Left renal cortex interstitium (tissue), 4 donors: ENCODE data around the gene SF3A2. TPM values are rescaled to one million over a fixed set of nuclear protein-coding genes. Genes with fewer than 3 reads are reported as not detected.

ENCODE experiments used
- DNase-seq, 4 donors: peaks; one replicate each; pipeline ENCODE4 v3.0.0-alpha.2; 2013; ENCODE audit warnings: low read depth in 4 of 4, low spot score in 2 of 4, missing footprints in 1 of 4
- polyA plus RNA-seq, 4 donors: library from polyadenylated mRNA; unstranded; fragments of 120-200 nt; gene quantifications; one replicate each; pipeline ENCODE4 v1.2.1, GENCODE V29; 2013; ENCODE audit not compliant: insufficient read length in 4 of 4

The SF3A2 gene
- polyA plus RNA-seq, 4 donors = 55.3 to 92.4 (median 84.6) TPM

DNA sequence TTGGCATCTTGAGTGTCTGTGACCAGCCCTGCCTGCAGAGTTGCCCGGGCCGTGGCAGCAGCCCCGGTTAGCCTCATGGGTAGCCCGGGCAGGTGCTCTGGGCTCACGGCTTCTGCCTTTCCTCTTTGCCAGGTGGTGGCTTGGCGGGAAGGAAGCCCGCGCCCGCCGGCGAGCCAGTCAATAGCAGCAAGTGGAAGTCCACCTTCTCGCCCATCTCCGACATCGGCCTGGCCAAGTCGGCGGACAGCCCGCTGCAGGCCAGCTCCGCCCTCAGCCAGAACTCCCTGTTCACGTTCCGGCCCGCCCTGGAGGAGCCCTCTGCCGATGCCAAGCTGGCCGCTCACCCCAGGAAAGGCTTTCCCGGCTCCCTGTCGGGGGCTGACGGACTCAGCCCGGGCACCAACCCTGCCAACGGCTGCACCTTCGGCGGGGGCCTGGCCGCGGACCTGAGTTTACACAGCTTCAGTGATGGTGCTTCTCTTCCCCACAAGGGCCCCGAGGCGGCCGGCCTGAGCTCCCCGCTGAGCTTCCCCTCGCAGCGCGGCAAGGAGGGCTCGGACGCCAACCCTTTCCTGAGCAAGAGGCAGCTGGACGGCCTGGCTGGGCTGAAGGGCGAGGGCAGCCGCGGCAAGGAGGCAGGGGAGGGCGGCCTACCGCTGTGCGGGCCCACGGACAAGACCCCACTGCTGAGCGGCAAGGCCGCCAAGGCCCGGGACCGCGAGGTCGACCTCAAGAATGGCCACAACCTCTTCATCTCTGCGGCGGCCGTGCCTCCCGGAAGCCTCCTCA is 10.4 kb upstream of the SF3A2 start:
- no peak for DNase-seq

DNA sequence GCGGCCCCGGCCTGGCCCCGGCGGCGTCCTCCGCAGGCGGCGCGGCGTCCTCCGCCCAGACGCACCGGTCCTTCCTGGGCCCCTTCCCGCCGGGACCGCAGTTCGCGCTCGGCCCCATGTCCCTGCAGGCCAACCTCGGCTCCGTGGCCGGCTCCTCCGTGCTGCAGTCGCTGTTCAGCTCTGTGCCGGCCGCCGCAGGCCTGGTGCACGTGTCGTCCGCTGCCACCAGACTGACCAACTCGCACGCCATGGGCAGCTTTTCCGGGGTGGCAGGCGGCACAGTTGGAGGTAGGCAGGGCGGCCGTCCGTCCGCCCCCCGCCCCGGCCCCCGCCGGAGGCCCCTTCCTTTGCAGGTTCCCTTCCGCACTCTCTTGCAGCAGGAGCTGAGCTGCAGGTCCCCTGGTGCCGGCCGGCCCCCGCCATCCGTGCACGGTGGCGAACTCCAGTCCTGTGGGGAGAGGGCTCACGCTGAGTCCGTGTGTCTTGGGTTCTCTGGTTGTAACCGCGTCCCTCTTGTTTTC is 9.7 kb upstream of the SF3A2 start:
- DNase-seq = no peak

DNA sequence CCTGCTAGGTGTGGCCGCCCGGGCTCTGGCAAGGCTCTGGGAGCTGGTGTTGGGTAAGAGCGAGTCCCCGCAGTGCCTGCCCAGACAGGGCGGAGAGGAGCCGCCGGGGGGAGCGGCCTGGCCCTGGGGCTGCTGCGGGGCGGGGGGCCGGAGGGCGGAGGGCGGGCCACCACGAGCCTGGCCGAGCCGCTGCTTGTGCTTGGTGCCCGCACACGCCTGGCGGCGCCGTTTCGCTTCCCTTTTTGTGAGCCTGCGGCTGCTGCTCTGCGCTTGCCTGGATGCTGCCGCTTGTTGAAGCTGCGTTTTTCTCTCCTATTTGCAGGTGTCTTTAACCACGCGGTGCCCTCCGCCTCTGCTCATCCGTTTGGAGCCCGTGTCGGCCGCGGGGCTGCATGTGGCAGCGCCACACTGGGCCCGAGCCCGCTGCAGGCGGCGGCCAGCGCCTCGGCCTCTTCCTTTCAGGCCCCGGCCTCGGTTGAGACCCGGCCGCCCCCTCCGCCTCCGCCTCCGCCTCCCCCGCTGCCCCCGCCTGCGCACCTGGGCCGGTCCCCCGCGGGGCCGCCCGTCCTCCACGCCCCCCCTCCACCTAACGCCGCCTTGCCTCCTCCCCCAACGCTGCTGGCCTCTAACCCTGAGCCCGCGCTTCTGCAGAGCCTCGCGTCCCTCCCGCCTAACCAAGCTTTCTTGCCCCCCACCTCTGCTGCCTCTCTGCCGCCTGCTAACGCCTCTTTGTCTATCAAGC is 9.0 kb upstream of the SF3A2 start:
- DNase-seq = no peak

DNA sequence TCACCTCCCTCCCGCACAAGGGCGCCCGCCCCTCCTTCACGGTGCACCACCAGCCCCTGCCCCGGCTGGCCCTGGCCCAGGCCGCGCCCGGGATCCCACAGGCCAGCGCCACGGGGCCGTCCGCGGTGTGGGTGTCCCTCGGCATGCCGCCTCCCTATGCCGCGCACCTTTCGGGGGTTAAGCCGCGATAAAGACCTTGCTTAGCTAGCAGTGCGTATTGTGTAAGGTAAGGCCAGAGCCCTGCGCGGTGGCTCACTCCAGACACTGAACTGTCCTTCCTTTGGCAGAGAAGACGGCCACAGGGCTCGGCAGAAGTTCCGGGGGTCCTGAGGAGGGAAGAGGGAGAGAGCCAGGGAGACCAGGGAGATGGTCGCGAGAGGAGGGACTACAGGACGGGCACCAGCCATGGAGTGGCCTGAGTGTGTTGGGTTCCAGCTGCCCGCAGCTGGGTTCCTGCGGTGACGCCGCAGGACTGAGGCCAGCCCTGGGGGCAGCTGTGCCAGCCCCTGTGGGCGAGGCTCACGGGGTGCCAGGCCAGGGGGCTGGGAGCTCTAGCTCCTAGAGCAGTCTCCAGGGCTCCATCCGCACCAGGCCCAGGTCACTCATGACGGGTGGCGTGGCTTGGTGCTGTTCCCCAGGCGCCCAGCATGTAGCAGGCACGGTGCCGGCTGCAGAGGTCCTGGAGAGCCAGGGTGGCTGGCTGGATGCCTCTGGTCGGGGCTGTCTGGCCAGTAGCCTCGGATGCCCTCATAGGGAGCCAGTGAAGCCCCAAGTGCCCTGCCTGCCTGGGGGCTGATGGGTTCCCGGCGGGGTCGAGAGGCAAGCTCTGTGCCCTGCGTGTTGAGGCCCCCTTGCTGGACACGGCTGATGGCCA is 8.2 kb upstream of the SF3A2 start:
- no peak for DNase-seq

DNA sequence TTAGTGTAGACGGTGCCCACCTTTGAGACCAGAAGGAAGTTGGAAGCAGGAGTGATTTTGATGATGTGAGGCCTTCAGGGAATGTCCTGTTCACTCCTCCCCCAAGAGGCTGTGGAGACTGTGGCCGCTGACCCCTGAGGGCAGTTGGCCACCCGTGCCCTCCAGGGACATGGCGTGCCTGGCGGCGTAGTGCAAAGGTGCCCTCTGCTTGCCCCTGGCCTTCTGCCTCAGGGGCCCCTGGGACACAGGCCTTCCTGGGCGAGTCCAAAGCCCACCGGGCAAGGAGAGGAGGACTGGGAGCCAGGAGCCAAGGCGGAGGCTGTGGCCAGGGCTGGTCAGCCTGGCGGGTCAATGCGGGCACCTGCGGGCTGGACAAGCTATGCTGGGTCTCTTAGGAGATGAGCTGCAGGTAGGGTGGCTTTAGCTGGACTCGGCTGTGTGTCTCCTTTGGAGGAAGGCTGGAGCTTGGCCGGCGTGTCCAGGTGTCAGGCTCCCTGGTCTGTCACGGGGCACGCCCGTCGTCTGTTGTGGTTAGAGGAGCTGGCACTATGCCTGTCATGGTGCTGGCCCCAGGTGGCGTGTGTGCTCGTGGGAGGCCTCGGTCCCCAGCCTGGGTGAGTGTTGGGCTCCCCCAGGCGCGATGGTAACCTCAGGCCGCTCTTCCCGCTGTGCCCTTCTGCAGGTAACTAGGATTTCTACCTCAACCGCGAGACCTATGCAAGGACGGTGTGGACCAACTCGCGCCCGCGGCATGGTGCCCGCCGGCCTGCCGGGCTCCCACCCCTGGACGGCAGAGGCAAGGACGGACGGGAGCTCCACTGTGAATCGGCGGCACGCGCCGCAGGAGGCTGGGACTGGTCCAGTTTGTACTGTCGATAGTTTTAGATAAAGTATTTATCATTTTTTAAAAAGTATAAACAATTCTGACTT is 7.3 kb upstream of the SF3A2 start:
- DNase-seq = no peak

DNA sequence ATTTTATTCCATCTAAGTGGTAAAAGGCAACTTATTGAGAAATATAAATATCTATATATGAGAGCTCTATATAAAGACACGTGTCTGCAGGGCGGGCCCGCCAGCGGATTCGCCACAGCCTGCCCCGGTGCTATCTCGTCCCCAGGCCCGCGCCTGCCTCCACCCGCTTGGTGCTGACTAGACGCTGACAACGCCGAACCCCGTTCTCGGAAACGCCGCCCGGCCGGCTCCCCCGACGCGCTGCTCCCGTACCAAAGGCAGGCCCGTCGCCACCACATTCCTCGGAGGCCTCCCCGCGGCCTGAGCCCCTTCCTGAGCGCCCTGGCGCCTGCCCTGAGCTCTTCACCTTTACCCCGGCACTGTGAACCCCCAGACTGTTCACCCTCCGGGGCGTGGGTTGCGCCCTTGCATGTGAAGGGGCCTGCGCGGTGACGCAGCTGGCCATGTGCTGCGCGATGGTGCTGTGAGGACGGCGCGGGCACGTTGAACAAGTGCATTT is 6.5 kb upstream of the SF3A2 start:
- DNase-seq = no peak

DNA sequence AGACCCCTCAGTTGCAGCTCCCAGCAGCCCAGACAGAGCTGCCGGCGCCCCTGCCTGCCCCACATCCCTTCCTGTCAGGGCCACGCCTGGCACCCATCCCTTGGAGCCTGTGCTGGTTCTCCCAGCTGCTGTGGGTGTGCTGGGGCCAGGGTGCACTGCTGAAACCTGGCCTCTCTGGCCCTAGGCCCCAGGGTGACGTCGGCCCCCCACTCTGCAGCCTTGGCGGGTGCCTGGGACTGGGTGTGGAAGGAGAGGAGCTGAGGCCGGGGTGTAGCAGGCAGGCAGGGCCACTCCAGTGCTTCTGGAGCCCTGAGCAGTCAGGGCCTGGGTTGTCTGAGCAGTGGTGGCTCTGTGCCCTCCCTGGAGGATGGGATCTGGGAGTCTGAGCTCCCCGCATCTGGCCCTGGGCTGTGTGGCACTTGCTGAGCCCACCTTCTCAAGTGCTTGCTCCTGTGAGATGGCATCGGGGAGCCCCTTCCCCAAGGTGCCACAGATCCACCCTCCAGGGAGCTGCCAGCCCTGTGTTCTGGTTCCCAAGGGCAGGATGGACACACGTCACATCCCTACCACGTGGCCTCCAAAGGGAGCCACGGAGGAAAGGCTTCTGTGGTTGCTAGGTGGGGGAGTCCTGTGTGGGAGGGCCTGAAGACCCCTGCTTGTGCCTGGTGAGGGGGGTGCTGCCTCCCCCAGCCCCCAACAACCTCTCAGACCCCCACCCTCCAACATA is 5.7 kb upstream of the SF3A2 start:
- DNase-seq = no peak

DNA sequence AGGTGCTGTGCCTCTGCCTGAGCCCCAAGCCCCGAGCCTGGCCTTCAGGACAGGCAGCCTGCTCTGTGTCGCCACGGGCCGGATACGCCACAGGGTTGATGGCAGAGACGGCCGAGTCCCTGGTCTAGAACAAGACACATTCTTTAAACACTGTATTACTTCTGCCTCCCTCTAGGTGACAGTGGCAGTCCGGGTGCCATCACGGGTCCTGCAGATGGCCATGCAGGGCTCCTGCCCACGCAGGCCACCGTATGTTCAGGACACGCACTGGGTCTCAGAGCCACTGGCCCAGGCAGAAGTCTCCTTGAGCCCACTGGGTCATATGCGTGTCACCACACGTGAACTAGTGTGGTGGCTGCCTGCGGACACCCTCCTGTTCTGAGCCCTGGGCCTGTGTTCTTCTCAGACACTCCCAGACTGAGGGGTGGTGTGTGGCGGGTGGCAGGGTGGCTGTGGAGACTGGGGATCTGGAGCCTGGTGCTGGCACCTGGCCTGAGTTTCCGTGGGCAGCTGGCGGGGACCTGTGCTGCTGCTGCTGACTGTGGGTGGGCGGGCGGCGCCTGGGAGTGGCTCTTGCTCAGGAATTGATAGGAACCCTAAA is 4.9 kb upstream of the SF3A2 start:
- DNase-seq = no peak

DNA sequence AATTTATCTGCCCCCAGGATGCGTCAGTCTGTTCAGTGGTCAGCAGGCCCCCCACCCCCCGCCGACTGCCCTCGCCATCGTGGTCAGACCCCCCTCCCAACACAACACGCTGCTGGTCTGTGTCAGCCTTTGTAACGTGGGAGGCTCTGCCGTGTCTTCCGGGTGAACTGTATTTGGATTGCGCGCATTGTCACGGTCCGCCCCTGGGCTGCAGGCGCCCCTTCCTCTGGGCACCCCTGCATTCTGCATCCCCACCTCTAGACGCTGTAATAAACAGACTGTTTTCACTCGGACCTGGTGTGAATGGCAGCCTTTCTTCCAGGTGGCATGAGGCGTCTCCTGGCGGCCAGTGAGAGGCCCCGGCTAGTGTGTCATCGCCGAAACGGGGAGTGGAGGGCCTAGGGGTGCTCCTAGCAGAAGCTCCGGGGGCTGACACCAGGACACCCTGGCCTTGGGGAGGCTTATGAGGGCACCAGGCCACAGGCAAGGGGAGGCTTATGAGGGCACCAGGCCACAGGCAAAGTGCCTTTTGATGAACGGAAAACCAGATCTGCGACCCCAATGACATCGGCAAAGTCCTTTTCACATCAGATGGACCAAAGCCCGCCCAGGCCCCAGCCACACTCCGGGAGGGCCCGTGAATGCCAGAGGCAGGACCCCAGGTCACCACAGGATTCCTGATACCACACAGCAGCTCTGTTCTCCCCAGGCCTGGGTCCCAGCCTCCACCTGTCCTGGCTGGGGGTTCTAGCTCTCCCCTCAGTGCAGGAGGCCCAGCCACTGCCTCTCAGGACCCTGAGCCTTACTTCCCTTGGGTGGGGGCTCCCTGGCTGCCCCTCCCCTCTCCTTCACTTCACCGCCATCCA is 4.1 kb upstream of the SF3A2 start:
- DNase-seq = no peak

DNA sequence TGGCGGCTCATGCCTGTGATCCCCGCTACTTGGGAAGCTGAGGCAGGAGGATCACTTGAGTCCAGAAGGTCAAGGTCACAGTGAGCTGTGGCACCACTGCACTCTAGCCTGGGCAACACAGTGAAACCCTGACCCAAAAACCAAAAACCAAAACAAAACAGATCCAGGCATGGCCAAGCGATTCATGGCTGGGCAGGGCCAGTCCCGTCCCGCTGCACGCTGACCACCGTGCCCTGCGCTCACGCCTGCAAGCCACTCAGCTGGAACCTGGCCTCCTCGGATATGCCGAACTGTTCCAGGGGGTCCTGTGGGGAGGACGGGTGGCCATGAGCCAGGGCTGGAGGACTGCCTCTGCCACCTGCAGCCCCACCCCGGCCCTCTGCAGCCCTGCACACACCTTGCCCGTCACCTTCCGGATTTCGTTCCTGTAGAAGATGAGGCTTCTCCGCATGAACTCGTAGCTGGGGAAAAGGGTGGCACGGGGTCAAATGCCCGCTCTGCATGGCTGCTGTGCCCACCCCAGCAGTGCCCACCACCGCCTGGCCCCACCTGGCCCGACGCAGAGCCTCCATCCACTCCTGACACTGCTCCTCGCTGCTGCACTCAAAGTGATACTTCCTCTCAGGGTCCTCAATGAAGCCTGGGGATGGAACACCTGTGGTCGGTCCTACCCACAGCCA is 2.9 kb upstream of the SF3A2 start:
- no peak for DNase-seq

DNA sequence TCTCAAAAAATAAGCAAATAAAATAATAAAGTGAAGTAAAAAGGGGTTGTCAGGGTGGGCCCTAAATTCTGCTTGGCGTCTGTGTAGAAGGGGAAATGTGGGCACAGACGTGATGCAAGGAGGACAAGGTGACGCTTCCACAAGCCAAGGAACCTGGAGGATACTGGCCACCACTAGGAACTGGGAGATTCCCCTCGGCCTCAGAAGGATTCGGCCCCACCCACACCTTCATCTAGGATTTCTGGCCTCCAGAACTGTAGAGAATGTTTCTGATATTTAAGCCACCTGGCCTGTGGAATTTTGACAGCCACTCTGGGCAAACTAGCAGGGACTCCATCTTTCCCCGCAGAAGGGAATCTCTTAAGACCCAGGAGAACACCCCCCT is 1.6 kb upstream of the SF3A2 start:
- no peak for DNase-seq

DNA sequence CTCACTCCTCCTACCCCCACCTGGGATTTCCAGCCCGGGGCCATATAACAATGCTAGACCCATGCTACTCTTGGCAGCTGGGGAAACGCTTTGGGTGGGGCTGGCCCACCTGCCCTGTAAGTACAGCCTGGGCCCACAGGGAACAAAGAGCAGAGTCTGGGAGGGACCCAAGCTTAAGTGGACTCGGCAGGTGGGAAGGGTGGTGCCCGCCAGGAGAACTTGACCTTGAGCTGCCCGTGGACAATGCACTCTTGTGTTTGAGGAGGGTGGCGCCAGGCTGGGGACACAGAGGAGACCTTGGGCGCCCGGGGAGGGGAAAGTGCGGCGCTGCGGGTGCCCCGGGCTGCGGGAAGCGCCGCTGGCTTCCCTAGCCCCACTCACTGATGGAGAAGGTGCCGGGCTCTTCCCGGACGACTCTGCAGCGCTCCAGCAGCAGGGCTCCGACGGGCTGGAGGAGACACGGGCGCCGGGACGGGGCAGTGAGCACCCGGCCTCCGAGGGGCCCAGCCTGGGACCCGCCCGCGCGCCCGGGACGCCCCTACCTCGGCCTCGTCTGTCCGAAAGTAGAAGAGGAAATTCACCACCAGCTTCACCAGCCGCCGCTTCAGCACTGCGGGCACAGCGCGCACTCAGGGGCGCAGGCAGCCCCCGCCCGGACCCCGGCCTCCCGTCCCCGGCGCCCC is 1.1 kb upstream of the SF3A2 start:
- no peak for DNase-seq

DNA sequence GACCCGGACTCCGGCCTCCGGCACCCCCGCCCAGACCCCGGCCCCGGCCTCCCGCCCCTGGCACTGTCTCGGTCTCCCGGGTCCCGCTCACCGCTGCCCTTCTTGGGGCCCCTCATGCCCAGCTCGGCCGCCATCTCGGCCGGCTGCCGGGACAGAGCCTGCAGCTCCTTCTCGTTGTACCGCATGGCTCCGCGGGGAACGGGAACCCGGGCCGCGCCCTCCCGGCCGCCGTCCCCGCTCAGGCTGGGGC is 635 bp upstream of the SF3A2 start:
- DNase-seq = no peak

DNA sequence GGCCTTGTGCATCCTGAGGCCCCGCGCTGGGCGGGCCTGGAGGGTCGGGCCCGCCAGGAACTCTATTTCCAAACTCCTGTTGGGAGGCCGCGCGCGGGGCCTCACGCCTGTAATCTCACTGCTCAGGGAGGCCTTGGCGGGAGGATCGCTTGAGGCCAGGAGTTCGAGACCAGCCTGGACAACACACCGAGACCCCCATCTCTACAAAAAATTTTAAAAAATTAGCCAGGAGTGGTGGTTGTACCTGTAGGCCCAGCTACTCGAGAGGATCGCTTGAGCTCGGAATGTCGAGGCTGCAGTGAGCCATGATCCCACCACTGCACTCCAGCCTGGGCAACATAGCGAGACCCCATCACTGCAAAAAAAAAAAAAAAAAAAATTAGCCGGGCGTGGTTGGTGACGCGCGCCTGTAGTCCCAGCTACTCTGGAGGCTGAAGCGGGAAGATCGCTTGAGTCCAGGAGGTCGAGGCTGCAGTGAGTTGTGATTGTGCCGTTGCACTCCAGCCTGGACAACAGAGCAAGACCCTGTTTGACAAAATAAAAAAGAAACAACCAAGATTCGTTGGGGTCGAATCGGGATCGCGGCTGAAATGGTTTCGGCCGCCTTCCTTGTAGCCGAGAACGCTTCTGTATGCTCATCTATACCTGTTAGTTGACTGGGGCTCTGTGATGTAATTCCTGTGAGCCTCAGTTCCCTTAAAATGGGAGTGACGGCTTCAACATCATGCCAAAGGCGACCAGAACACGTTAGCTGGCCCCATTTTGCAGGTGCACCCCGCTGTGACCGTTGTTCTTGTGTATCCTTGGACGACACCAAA is 636 bp downstream of the SF3A2 start:
- no peak for DNase-seq

DNA sequence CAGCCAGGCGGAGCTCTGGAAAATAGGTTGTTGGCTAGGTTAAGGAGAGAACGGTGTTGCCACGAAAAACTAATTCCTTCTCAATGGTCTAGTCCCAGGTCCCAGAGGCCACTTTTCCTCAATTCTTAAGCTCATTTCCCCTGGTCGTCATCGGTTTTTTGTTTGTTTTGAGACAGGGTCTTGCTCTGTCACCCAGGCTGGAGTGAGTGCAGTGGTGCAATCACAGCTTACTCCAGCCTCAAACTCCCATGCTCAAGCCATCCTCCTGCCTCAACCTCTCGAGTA is 1.2 kb downstream of the SF3A2 start:
- DNase-seq = no peak

DNA sequence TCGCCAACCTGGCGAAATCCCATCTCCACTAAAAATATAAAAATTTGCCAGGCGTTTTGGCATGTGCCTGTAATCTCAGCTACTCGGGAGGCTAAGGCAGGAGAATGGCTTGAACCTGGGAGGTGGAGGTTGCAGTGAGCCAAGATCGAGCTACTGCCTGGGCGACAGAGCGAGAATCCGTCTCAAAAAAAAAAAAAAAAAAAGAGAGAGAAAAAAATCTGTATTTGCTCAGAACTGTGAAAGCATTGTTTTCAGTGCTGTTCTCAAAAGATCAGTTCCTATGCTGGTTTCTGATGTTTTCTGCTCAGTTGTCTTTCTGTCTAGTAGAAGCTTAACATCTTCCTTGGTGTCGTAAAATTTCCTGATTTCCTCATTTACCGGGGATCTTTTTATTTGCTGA is 2.5 kb downstream of the SF3A2 start:
- DNase-seq = no peak
